A549 (cell line): ENCODE results near the gene RPL35. TPM values are rescaled to one million over a fixed set of nuclear protein-coding genes. Genes with fewer than 3 reads are reported as not detected.

ENCODE experiments used
- ATAC-seq, 2 experiments: fragments of 200-7000 bp in 1 of 2; fragments of >200 bp in 1 of 2; cut with Nextera tagmentation in 1 of 2; cut with Tn5 transposase in 1 of 2; 3 replicates each; pipeline versions ENCODE4 v1.8.0 to v1.9.1; 2018 to 2020; ENCODE audit warnings: mild to moderate bottlenecking in 1 of 2, moderate library complexity in 1 of 2
- CTCF ChIA-PET: fragments of 300-600 bp; sonication (Branson Sonifier 250); formaldehyde crosslinking; extraction: SDS; loops from one replicate; lab custom pipeline; 2021; ENCODE audit warnings: antibody characterized with exemption, inconsistent platforms; lab: Yijun Ruan, JAX
- POLR2A ChIA-PET: fragments of 350-600 bp; formaldehyde crosslinking; extraction: SDS; loops from one replicate; lab custom pipeline; 2021; ENCODE audit warnings: antibody characterized with exemption, inconsistent platforms; lab: Yijun Ruan, JAX
- DNase-seq, 2 experiments: peaks; one replicate each; pipeline versions ENCODE4 v3.0.0 to v3.0.0-alpha.2; 2011 to 2016; ENCODE audit warnings: low read depth in 1 of 2, low spot score in 1 of 2
- FAIRE-seq: peaks from 2 replicates; lab custom pipeline; 2011; peaks lifted over from hg19 to GRCh38; lab: Jason Lieb, UNC
- H3K27ac ChIP-seq, 2 experiments: fragments of >200 bp; sonication (Bioruptor Twin); formaldehyde crosslinking; 3 replicates each; pipeline ENCODE4 v1.5.1; 2016 to 2017
- H3K4me1 ChIP-seq: fragments of >200 bp; sonication (Bioruptor Twin); formaldehyde crosslinking; 3 replicates; pipeline ENCODE4 v1.6.1; 2016
- H3K4me2 ChIP-seq: fragments of >200 bp; sonication (Bioruptor Twin); formaldehyde crosslinking; 3 replicates; pipeline ENCODE4 v1.6.1; 2016
- H3K4me3 ChIP-seq: fragments of >200 bp; sonication (Bioruptor Twin); formaldehyde crosslinking; 3 replicates; pipeline ENCODE4 v1.5.1; 2016
- H3K9me3 ChIP-seq: fragments of >200 bp; sonication (Bioruptor Twin); formaldehyde crosslinking; 3 replicates; pipeline ENCODE4 v1.6.1; 2016
- ATOH8 ChIP-seq: fragments of 250-450 bp; sonication (Bioruptor Pico); IDR thresholded peaks from 2 replicates; pipeline ENCODE4 v1.5.0; 2020; ENCODE audit warnings: low read depth, mild to moderate bottlenecking, moderate library complexity
- CBX2 ChIP-seq: fragments of 200-600 bp; sonication (generic); IDR thresholded peaks from 2 replicates; pipeline ENCODE4 v1.6.1; 2016; ENCODE audit warnings: low read depth, mild to moderate bottlenecking, borderline replicate concordance
- CEBPB ChIP-seq, 2 experiments: fragments of >200 bp in 1 of 2; sonication (Bioruptor Twin) in 1 of 2; formaldehyde crosslinking in 1 of 2; IDR thresholded peaks; 2 replicates each; pipeline ENCODE4 v1.6.1; 2012 to 2016
- EHF ChIP-seq: fragments of 250-450 bp; sonication (Bioruptor Pico); IDR thresholded peaks from 2 replicates; pipeline ENCODE4 v1.5.0; 2020; ENCODE audit warnings: mild to moderate bottlenecking
- FOXS1 ChIP-seq: fragments of 250-450 bp; sonication (Bioruptor Pico); IDR thresholded peaks from 2 replicates; pipeline ENCODE4 v1.5.0; 2020; ENCODE audit warnings: mild to moderate bottlenecking, moderate library complexity
- MAFK ChIP-seq: fragments of 450-650 bp; IDR thresholded peaks from 2 replicates; pipeline ENCODE4 v1.6.1; 2014; ENCODE audit not compliant: partially characterized antibody
- NFE2L2 ChIP-seq: fragments of 150-350 bp; conservative IDR thresholded peaks from 2 replicates; pipeline ENCODE4 v1.6.1; 2014; ENCODE audit warnings: low read length
- RFX5 ChIP-seq: fragments of 450-650 bp; IDR thresholded peaks from 2 replicates; pipeline ENCODE4 v1.7.1; 2014; ENCODE audit warnings: antibody characterized with exemption, mild to moderate bottlenecking, moderate library complexity
- RNF2 ChIP-seq: fragments of 200-600 bp; sonication (generic); IDR thresholded peaks from 2 replicates; pipeline ENCODE4 v1.6.1; 2016; ENCODE audit warnings: low read depth, mild to moderate bottlenecking, antibody characterized with exemption, moderate library complexity, borderline replicate concordance
- ZSCAN20 ChIP-seq: fragments of 250-450 bp; sonication (Bioruptor Pico); IDR thresholded peaks from 2 replicates; pipeline ENCODE4 v1.8.0; 2022; ENCODE audit warnings: mild to moderate bottlenecking, moderate library complexity
- WGBS: methylation state at CpG from one replicate; pipeline ENCODE4 v1.1.6; 2017; ENCODE audit errors: missing lambda C conversion rate; 5-methylcytosine and 5-hydroxymethylcytosine counted together
- polyA plus RNA-seq, 4 experiments: library from polyadenylated mRNA; depleted of rRNA in 3 of 4; stranded (reverse); fragments of >200 nt; fragmentation: RNase III in 1 of 4; extraction: RNeasy Plus Mini Kit Qiagen cat#74134 plus additional on column Dnase treatment in 1 of 4; gene quantifications; 2 replicates in 3 of 4; 3 replicates in 1 of 4; pipeline ENCODE4 v1.2.3, GENCODE V29; 2011 to 2017
- TF ChIP-seq, protein P1 (sequence below): IDR thresholded peaks from 2 replicates; pipeline ENCODE4 v1.6.1; 2012; ENCODE audit warnings: low read depth, borderline replicate concordance
- TF ChIP-seq, protein P2 (sequence below): fragments of 450-650 bp; IDR thresholded peaks from 2 replicates; pipeline ENCODE4 v1.6.1; 2014; ENCODE audit warnings: antibody characterized with exemption
- TF ChIP-seq, protein P3 (sequence below): fragments of >200 bp; sonication (Bioruptor Twin); formaldehyde crosslinking; IDR thresholded peaks from 3 replicates; pipeline ENCODE4 v1.6.1; 2016

Gene RPL35
- polyA plus RNA-seq, 2 of the 4 experiments (the other 2 are of a cell fraction) = 2,307 to 3,076 TPM

DNA sequence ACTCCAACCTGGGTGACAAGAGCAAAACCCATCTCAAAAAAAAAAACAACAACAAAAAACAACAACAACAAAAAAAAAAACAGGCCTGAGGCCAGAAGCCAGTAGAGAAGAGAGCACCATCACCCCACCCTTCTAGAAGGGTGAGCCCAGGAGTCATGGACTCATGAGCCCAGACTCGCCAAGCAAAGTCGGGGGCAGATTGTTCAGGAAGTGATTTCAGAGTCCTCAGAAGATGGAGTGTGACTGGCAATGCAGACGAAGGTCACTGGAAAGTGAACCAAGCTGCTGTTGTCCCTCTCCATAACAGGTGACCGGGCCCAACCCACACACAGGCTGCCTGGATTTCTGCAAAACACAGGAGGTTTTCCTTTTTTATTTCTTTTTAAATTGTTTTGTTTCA, 17.5 kb downstream of the RPL35 start:
- POLR2A ChIA-PET = no interaction called here
- no peaks in the 10 kb centered on the region for H3K9me3 ChIP-seq
- ATAC-seq = no peak
- TF ChIP-seq, protein P1, sequence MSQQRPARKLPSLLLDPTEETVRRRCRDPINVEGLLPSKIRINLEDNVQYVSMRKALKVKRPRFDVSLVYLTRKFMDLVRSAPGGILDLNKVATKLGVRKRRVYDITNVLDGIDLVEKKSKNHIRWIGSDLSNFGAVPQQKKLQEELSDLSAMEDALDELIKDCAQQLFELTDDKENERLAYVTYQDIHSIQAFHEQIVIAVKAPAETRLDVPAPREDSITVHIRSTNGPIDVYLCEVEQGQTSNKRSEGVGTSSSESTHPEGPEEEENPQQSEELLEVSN = no peak
- TF ChIP-seq CEBPB (IDR thresholded peaks at IDR 0.05) = no peak
- TF ChIP-seq RNF2 = no peak
- TF ChIP-seq, protein P2, sequence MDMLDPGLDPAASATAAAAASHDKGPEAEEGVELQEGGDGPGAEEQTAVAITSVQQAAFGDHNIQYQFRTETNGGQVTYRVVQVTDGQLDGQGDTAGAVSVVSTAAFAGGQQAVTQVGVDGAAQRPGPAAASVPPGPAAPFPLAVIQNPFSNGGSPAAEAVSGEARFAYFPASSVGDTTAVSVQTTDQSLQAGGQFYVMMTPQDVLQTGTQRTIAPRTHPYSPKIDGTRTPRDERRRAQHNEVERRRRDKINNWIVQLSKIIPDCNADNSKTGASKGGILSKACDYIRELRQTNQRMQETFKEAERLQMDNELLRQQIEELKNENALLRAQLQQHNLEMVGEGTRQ = no peak
- TF ChIP-seq CBX2 = no peak
- TF ChIP-seq ATOH8 (CRISPR knock-in tag) = no peak
- no peak for TF ChIP-seq FOXS1 (CRISPR knock-in tag)
- TF ChIP-seq, all 56 proteins: peak for 0
- Histone ChIP-seq H3K27ac (peak overlapping the region in 1 of 2 experiments; percentile 13; a peak in 1 of 6 replicates), H3K4me2 (no peak overlapping the region), H3K4me1 (peaks cover 6% of the 10 kb centered on the region; the same call in 1 of the 3 replicates), H3K4me3 (no peak overlapping the region)
- FAIRE-seq = no peak
- CTCF ChIA-PET = interaction anchor here (0.6 to 43.0 kb wide), 3 partner anchors 9 to 151 kb away, joined by 4 to 2512 read pairs (median 451); partner anchors contain the start of genes NR6A1, OLFML2A and WDR38
- WGBS = 77% methylated on average over 4 of the region's 4 CpGs
- DNase-seq = no peak

DNA sequence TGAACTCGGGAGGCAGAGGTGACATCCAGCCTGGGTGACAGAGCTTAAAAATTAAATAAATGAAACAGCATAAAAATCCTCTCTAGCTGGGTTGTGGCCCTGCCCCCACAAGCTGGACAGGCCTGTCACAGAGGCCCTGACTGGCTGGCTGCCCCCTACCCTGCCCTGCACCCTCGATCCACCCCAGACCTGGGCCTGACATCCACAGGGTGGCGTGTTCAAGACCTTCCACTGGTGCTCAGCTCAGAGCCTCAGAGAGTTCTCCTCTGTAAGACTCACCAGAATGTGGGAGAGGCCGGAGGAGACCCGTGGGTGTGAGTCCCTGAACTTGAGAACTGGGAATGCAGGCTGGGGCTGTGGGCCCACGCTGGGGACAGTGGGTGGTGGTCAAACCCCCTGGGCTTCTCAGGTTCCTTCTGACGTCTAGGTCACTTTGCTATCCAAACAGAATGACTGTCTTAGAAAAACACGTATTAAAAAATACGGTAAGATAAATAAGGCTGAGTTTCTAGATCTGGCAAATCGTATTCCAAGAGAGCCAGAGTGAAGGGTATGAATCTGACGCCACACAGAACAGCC, 18.2 kb downstream of the RPL35 start:
- no peak for TF ChIP-seq NFE2L2
- ATAC-seq (no peak), FAIRE-seq (no peak), DNase-seq (no peak)
- CTCF ChIA-PET = interaction anchor here (0.6 to 43.0 kb wide), 6 partner anchors 10 to 152 kb away, joined by 4 to 2512 read pairs (median 49); partner anchors contain the start of genes NR6A1, OLFML2A and WDR38
- POLR2A ChIA-PET = no interaction called here
- Histone ChIP-seq H3K4me3 (no peak overlapping the region), H3K4me1 (peaks cover 4% of the 10 kb centered on the region; the same call in 1 of the 3 replicates), H3K27ac (peak overlapping the region in 1 of 2 experiments; percentile 34; a peak in 2 of 6 replicates), H3K9me3 (no peaks in the 10 kb centered on the region), H3K4me2 (no peak overlapping the region)
- 75% methylated on average over 10 of the region's 11 CpGs for WGBS

GRCh38 chr9:124841075-124841821, 20.5 kb downstream of the RPL35 start:
- H3K27ac ChIP-seq = peak overlapping the region in 1 of 2 experiments; percentile 31; a peak in 1 of 6 replicates
- CTCF ChIA-PET = interaction anchor here (0.7 to 43.0 kb wide), 11 partner anchors 10 to 301 kb away, joined by 3 to 2512 read pairs (median 5); partner anchors contain the start of genes ARPC5L, NR6A1, OLFML2A and WDR38
- no peak overlapping the region for H3K4me3 ChIP-seq
- H3K4me1 ChIP-seq = peaks cover 4% of the 10 kb centered on the region; the same call in 1 of the 3 replicates
- no peak overlapping the region for H3K4me2 ChIP-seq
- POLR2A ChIA-PET = no interaction called here
- no peak for ATAC-seq
- no peak for FAIRE-seq
- TF ChIP-seq ZSCAN20 = no peak
- TF ChIP-seq MAFK = no peak
- no peak for TF ChIP-seq EHF (CRISPR knock-in tag)
- TF ChIP-seq, protein P1 = no peak
- TF ChIP-seq, protein P3, sequence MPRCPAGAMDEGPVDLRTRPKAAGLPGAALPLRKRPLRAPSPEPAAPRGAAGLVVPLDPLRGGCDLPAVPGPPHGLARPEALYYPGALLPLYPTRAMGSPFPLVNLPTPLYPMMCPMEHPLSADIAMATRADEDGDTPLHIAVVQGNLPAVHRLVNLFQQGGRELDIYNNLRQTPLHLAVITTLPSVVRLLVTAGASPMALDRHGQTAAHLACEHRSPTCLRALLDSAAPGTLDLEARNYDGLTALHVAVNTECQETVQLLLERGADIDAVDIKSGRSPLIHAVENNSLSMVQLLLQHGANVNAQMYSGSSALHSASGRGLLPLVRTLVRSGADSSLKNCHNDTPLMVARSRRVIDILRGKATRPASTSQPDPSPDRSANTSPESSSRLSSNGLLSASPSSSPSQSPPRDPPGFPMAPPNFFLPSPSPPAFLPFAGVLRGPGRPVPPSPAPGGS = no peak
- TF ChIP-seq RFX5 = no peak
- WGBS = 89% methylated on average over 13 of the region's 14 CpGs
- no peaks in the 10 kb centered on the region for H3K9me3 ChIP-seq
- no peak for DNase-seq
